Measurements from ENCODE around the gene CREB3L2. TPM values are rescaled to one million over a fixed set of nuclear protein-coding genes. Genes with fewer than 3 reads are reported as not detected.
A peak's percentile ranks its signal among the peaks of the same experiment; 100 is the strongest.

The CREB3L2 gene
- total RNA-seq, 1 donor from 2014 or later, result 103 TPM

GRCh38 chr7:137895301-137896221 lies 106.3 kb downstream of the CREB3L2 start:
- no peak for DNase-seq (ENCODE audit: low spot score)
- ATAC-seq, result no peak
- intact Hi-C loops (cut with DNase I), result loop anchor here (10.0 kb wide), 1 partner anchor 241 kb away; no protein-coding TSS in a partner anchor

- ATAC-seq (no peak), DNase-seq (ENCODE audit: low spot score) (no peak)
- intact Hi-C loops (cut with DNase I), result loop anchor here (10.0 kb wide), 1 partner anchor 238 kb away; no protein-coding TSS in a partner anchor
Measured at GRCh38 chr7:137893143-137893742, 108.6 kb downstream of the CREB3L2 start.

GRCh38 chr7:137891016-137891655 lies 110.8 kb downstream of the CREB3L2 start:
- ATAC-seq (no peak), DNase-seq (ENCODE audit: low spot score) (no peak)
- intact Hi-C loops (cut with DNase I), result loop anchor here (10.0 kb wide), 1 partner anchor 236 kb away; no protein-coding TSS in a partner anchor

GRCh38 chr7:137890449-137890921 lies 111.4 kb downstream of the CREB3L2 start:
- ATAC-seq (no peak), DNase-seq (ENCODE audit: low spot score) (no peak)
- intact Hi-C loops (cut with DNase I), result loop anchor here (10.0 kb wide), 1 partner anchor 236 kb away; no protein-coding TSS in a partner anchor

- intact Hi-C loops (cut with DNase I), result no loop called here
- ATAC-seq (no peak), DNase-seq (ENCODE audit: low spot score) (no peak)
Measured at GRCh38 chr7:137888241-137888640, 113.6 kb downstream of the CREB3L2 start.

- no peak for DNase-seq (ENCODE audit: low spot score)
- no peak for ATAC-seq
- intact Hi-C loops (cut with DNase I), result no loop called here
Measured at GRCh38 chr7:137886746-137887145, 115.1 kb downstream of the CREB3L2 start.

GRCh38 chr7:137886281-137886680 lies 115.6 kb downstream of the CREB3L2 start:
- intact Hi-C loops (cut with DNase I), result no loop called here
- ATAC-seq (no peak), DNase-seq (ENCODE audit: low spot score) (no peak)

GRCh38 chr7:137885678-137886077 lies 116.2 kb downstream of the CREB3L2 start:
- intact Hi-C loops (cut with DNase I), result no loop called here
- no peak for DNase-seq (ENCODE audit: low spot score)
- no peak for ATAC-seq

GRCh38 chr7:137882806-137883205 lies 119.1 kb downstream of the CREB3L2 start:
- intact Hi-C loops (cut with DNase I), result no loop called here
- ATAC-seq, result no peak
- DNase-seq (ENCODE audit: low spot score), result no peak

GRCh38 chr7:137882261-137882668 lies 119.6 kb downstream of the CREB3L2 start:
- DNase-seq (ENCODE audit: low spot score) (no peak), ATAC-seq (no peak)
- intact Hi-C loops (cut with DNase I), result no loop called here

GRCh38 chr7:137881607-137882260 lies 120.2 kb downstream of the CREB3L2 start:
- intact Hi-C loops (cut with DNase I), result no loop called here
- no peak for DNase-seq (ENCODE audit: low spot score)
- no peak for ATAC-seq

- ATAC-seq (peak; percentile 29), DNase-seq (ENCODE audit: low spot score) (no peak)
- intact Hi-C loops (cut with DNase I), result no loop called here
Measured at GRCh38 chr7:137880432-137880831, 121.5 kb downstream of the CREB3L2 start.

GRCh38 chr7:137879357-137880158 lies 122.3 kb downstream of the CREB3L2 start:
- ATAC-seq (peak; percentile 60), DNase-seq (ENCODE audit: low spot score) (no peak)
- intact Hi-C loops (cut with DNase I), result no loop called here

- ATAC-seq (peak; percentile 82), DNase-seq (ENCODE audit: low spot score) (peak; percentile 77)
- intact Hi-C loops (cut with DNase I), result no loop called here
Measured at GRCh38 chr7:137878333-137878961, 123.4 kb downstream of the CREB3L2 start.

GRCh38 chr7:137877027-137877675 lies 124.7 kb downstream of the CREB3L2 start:
- ATAC-seq, result no peak
- no peak for DNase-seq (ENCODE audit: low spot score)
- intact Hi-C loops (cut with DNase I), result no loop called here

GRCh38 chr7:137875746-137876145 lies 126.1 kb downstream of the CREB3L2 start:
- DNase-seq (ENCODE audit: low spot score) (no peak), ATAC-seq (no peak)
- intact Hi-C loops (cut with DNase I), result no loop called here

Measured in sciatic nerve (tissue), 2 donors.